ENCODE results near the gene PKNOX2. TPM values are rescaled to one million over a fixed set of nuclear protein-coding genes. Genes with fewer than 3 reads are reported as not detected.

PKNOX2 gene
- total RNA-seq, 1 experiment from 2014 or later = 0.10 TPM

DNA sequence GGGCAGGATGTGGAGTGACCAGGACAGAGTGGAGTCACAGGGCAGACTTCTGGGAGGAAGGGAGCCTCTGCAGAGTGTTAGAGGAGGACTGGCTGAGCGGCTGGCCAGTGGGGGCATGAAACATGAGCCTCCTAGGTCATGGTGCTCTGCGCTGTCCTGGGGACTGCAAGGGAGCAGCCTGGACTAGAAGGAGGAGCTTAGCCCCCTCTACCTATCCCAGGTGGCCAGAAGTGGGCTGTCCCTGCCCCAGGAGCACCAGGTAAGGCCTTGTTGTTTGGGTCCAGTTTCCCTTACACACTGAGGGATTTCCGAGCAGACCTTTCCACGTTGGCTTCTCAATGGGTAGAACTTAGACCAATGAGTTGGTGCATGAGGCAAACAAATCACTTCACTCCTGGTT lies 7.4 kb downstream of the PKNOX2 start:
- DNase-seq (ENCODE audit: low read depth) = no peak

DNA sequence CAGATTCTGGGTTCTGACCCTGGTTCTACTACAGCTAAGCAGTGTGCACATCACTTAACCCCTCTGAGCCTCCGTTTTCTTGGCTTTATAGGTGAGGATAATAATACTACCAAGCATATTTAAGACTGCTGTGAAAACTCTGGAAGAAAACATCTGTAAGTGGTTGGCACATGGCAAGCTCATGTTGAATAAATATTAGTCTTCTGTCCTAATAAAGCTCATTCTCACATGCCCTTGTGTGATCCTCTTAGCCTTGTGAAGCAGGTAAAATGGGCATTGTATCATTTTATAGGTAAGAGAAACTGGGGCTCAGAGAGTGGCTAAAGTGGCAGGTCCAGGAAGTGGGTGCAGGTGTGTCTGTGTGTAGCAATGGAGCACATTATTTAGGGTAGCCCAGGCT lies 8.5 kb downstream of the PKNOX2 start:
- DNase-seq (ENCODE audit: low read depth) = no peak

DNA sequence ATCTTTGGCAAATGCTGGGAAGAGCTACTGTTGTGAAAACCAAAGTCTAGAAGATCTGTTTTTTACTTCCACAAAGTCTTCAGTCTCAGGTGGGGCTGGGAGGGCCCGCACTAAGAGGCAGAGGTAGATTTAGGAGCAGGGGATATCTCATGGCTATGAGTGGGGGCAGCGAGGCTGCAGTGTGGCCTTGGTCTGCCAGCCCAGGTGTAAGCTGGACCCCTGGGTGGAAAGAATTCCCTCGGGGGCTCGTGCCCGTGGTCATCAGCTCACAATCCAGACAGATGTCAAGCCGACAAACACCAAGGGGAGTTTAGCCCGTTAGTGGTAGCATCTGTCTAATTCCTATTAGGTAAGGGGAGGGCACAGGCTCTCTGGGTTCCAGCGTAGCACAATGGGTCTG lies 9.0 kb downstream of the PKNOX2 start:
- DNase-seq (ENCODE audit: low read depth) = no peak

GRCh38 chr11:125174057-125174456 lies 9.5 kb downstream of the PKNOX2 start:
- DNase-seq (ENCODE audit: low read depth) = no peak

GRCh38 chr11:125174686-125175085 lies 10.1 kb downstream of the PKNOX2 start:
- DNase-seq (ENCODE audit: low read depth) = no peak

GRCh38 chr11:125175166-125175565 lies 10.6 kb downstream of the PKNOX2 start:
- DNase-seq (ENCODE audit: low read depth) = no peak

- no peak for DNase-seq (ENCODE audit: low read depth)
Observed at GRCh38 chr11:125175896-125176575, 11.5 kb downstream of the PKNOX2 start.

GRCh38 chr11:125176866-125177265 lies 12.3 kb downstream of the PKNOX2 start:
- no peak for DNase-seq (ENCODE audit: low read depth)

DNA sequence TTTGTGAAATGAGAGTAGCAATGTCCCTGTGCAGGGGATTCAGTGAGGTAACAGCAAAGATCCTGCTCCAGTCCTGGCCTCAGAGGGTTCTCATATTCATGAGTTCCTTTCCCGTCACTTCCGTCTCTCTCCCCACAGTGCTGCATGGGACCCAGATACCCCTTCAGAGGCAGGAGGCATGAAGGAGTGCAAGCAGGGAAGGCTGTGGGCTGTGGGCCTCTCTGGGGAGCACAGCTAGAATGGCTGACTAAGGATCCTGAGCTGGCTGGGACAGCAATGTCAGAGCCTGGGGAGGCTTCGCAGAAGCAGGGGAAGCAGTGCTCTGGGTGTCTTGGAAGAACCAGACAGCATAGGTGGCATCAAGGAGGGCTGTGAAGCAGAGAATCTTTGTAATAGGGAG lies 13.0 kb downstream of the PKNOX2 start:
- no peak for DNase-seq (ENCODE audit: low read depth)

DNA sequence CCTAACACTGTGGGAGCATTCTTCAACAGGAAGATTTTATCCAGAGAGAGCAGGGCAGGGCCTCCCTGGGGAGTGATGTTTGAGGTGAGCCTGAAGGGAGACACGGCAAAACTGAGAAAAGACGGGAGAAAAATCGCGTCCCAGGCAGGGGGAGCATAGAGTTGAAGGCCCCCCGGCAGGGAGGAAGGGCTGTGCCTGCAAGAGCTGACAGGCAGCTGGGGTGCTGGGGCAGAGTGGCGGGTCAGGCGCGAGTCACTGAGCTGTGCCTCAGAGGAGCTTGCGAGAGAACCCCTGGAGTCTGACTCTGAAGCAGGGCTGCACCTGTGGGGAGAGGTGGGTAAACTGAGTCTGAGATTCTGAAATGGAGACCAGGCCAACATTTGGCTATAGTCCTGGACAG lies 14.8 kb downstream of the PKNOX2 start:
- DNase-seq (ENCODE audit: low read depth) = no peak

DNA sequence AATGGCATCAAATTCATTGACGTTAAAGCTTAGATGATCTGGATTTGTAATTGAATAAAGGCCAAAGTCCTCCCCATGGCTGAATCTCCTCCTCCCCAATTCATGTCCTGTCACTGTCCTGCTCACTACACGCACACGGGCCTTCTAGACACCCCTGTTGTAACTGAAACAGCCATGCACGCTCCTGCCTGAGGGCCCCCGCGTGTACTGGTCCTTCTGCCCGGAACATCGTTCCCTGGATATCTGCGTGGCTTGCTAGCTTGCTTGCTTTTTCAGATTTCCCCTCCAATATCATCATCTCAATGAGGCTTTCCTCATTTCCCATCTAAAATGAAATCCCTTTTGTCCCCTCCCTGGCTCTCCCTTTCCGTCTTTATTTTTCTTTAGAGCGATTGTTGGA lies 15.3 kb downstream of the PKNOX2 start:
- DNase-seq (ENCODE audit: low read depth) = no peak

DNA sequence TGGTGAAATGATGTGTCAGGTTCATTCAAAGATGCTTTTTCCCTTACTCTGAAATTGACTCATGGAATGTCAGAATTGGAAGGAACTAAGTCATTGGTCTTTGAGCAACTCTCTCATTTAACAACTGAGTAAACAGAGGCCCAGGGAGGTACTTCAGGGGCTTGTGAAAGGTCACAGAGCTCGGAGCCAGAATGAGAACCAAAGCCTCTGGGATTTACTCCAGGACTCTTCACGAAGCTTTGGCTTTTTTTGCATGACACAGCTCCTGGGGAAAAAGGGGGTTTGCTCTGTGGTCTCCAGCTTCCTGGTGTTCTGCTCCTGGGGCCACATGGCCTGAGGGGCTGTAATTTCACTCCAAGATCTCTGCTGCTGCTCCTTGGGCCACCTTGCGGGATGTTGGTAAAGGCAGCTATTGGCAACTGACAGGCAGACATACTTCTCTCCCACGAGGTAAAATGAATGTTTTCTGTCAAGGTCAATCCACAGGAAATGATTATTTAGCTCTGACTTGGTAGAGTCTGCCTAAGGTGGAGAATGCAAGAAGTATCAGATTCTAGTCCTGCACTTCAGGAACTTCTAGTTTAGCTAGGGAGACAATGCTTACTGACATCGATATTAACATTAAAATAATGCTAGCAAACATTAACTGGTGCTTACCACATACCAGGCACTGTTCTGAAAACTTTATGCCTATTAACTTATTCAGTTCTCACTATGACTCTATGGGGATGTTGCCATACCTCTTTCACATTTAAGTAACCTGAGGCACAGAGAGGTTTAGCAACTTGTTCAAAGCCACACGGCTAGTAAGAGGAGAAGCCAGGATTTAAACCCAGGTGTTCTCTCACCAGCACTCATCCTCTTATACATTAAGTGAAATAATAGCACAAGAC lies 16.1 kb downstream of the PKNOX2 start:
- no peak for DNase-seq (ENCODE audit: low read depth)

DNA sequence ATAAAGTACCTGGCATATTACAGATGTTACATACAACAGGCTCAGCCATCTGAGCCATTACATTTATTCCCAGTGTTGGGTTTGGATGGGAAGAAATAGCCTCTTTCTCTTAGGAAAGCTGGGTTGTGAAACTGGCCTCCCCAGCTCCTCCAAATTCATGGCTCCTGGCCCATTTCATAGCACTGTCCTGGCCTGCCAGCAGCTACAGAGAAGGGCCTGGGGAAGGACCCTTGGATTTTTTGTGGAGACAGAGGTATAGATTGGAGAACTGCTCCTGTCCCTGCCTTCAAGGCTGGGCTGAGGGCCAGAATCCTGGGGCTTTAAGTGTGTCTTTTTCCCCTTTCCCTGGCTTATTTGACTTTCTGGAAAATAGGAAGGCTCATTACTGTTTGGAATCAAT lies 18.0 kb downstream of the PKNOX2 start:
- DNase-seq (ENCODE audit: low read depth) = no peak

DNA sequence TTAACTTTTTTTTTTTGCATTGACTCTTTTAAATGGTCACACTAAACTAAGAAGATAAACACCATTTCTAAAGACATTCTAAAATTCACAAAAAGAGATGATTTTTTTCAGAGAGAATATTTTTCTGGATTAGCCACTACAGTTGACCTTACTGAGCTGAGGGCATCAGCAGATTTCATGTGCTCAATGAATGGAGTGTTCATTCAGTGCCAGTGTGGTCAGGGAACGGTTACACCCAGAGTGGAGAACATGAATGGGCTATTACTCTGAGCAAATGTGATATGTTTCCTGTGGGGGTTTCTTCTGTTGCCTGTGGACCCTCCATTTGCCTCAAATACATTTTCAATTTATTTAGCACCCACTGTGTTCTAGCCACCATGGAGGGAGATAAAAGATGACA lies 19.1 kb downstream of the PKNOX2 start:
- DNase-seq (ENCODE audit: low read depth) = no peak

GRCh38 chr11:125188021-125188420 lies 23.5 kb downstream of the PKNOX2 start:
- DNase-seq (ENCODE audit: low read depth) = peak; percentile 48

DNA sequence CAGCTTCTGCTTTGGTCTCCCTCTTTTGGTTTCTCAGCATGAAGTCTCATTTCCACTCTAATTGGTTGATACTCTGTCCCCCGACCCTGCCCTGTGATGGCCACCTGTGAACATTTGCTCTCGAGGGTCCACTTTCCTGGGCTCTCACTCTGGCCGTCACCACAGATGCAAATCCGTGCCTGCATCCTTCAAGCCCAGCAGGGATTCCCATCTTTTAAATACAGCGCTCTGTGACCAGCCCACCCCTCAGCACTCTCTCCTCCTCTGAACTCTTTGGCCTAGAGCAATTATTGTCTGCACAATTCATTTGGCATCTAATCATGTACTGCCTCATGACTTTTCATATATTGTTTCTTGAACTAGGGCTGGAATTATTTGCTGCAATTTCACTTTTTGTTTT lies 26.0 kb downstream of the PKNOX2 start:
- no peak for DNase-seq (ENCODE audit: low read depth)

DNA sequence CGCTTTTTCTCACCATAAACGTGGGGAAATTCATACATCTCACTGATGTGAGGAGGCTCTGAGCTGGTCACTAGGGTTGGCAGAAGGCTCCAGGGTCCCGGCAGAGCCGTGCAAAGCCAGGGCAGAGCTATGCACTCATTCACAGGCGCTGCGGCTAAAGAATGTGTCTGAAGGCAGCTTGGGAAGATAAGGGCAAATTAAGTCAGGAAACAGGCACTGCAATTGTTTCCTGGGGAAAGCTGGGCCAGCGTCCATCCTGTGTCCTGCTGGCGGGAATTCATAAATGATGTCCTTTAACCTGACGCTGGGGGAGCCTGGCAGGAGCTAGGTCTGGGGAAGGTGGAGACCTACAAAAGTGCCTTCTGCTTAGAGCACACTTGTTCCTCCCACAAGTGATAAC lies 27.6 kb downstream of the PKNOX2 start:
- DNase-seq (ENCODE audit: low read depth) = no peak

- DNase-seq (ENCODE audit: low read depth) = no peak
Observed at GRCh38 chr11:125192717-125193415, 28.3 kb downstream of the PKNOX2 start.

DNA sequence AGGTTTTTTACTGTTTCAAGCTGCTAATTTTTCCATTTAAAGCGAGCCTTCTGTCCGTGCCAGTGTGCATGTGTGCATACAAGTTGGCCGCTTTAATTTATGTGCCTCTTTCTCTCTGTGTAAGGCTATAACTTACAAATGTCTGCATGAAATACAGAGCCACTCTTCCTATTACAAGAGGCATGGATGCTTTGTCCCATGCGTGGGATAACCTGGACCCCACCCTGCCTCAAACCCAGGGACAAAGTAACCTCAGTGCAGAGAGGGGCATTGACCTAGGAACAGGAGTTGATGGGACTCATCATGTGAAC lies 28.8 kb downstream of the PKNOX2 start:
- DNase-seq (ENCODE audit: low read depth) = no peak

DNA sequence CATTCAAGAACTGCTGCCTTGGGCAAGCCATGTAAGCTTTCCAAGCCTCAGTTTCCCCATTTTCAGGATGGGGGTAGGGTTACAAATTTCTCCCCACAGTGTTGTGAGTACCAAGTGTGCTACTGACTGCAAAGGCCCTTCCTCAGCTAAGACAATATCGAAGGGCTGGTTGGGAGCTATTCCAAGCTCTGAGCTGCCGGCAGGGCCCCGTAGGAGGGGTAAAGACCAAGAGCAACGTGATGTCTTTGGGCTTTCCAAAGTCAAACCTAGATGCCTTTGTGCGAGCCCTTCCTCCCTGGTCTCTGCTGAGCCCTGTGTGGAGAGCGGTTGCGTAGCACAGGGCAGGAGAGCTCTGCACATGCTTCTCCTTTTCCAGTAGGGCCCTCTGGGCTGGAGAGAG lies 29.3 kb downstream of the PKNOX2 start:
- no peak for DNase-seq (ENCODE audit: low read depth)

- DNase-seq (ENCODE audit: low read depth) = no peak
Observed at GRCh38 chr11:125199915-125200314, 35.4 kb downstream of the PKNOX2 start.

- no peak for DNase-seq (ENCODE audit: low read depth)
Observed at GRCh38 chr11:125200441-125200840, 35.9 kb downstream of the PKNOX2 start.

All from HT1080 (cell line).